IPS DF 6.9 (cell line): ENCODE measurements around the gene STK10.

ENCODE experiments used
- DNase-seq: peaks from one replicate; pipeline ENCODE4 v3.0.0-alpha.2; 2013; ENCODE audit warnings: low read depth, low spot score
- H3K27ac ChIP-seq: one replicate; pipeline ENCODE4 v1.5.1; 2013; ENCODE audit warnings: low read length, control low read depth
- H3K27me3 ChIP-seq: 2 replicates; pipeline ENCODE4 v1.6.1; 2013; ENCODE audit warnings: mild to moderate bottlenecking, low read length; ENCODE audit not compliant: control insufficient read depth, insufficient read depth
- H3K36me3 ChIP-seq: 2 replicates; pipeline ENCODE4 v1.6.1; 2013; ENCODE audit warnings: low read length; ENCODE audit not compliant: control insufficient read depth, insufficient read depth
- H3K4me1 ChIP-seq: 2 replicates; pipeline ENCODE4 v1.6.1; 2013; ENCODE audit warnings: low read length; ENCODE audit not compliant: control insufficient read depth, insufficient read depth
- H3K4me3 ChIP-seq: 2 replicates; pipeline ENCODE4 v1.5.1; 2013; ENCODE audit warnings: mild to moderate bottlenecking, low read length
- H3K9me3 ChIP-seq: 2 replicates; pipeline ENCODE4 v1.6.1; 2013; ENCODE audit warnings: low read length, inconsistent platforms; ENCODE audit not compliant: control insufficient read depth, insufficient read depth
- WGBS: extraction: QIAGEN DNeasy Blood & Tissue Kit; methylation state at CpG from one replicate; pipeline ENCODE4 v1.1.7; 2013; ENCODE audit warnings: mixed read lengths, missing lambda C conversion rate; ENCODE audit not compliant: insufficient read length, insufficient coverage; 5-methylcytosine and 5-hydroxymethylcytosine counted together

Gene STK10

GRCh38 chr5:172003746-172004145 lies 184.3 kb downstream of the STK10 start:
- no peaks in the 10 kb centered on the region for H3K9me3 ChIP-seq
- H3K27ac ChIP-seq: no peak overlapping the region
- 100% methylated on average over 1 of the region's 1 CpG for WGBS
- no peak for DNase-seq
- H3K4me3 ChIP-seq: no peak overlapping the region
- H3K27me3 ChIP-seq: no peaks in the 10 kb centered on the region
- H3K36me3 ChIP-seq: no peaks in the 10 kb centered on the region
- H3K4me1 ChIP-seq: no peaks in the 10 kb centered on the region; the same call in 1 of the 2 replicates

DNA sequence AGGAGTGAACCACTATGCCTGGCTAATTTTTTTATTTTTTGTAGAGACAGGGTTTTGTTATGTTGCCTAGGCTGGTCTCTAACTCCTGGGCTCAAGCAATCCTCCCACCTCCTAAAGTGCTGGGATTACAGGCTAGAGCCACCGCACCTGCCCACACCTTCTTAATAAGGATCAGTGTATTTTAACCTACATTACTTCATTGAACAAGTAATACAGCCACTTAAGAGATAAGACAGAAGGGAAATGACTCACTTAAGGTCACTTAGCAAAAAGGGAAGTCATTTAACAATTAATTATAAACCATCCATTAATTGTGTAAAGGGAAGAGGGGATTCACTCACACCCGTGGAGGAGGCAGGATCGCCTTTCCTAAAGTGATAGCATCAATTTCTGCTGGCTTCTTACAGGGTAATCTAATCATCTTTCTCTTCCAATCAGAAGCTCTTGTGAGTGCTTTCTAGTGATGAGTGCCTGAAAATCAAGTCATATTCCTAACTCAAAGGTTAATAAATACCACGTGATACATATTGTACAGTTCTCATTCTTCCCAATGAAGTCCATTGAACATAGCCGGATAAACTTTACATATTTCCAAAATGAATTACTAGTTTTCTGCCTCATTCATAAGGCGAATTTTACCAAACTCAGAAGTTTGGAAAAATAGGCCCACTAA lies 185.0 kb downstream of the STK10 start:
- Histone ChIP-seq H3K4me1 (no peaks in the 10 kb centered on the region), H3K27me3 (no peaks in the 10 kb centered on the region), H3K36me3 (no peaks in the 10 kb centered on the region), H3K27ac (no peak overlapping the region), H3K4me3 (no peak overlapping the region), H3K9me3 (no peaks in the 10 kb centered on the region)
- DNase-seq: no peak
- WGBS: no CpG with 5 or more reads among the region's 6 CpGs

DNA sequence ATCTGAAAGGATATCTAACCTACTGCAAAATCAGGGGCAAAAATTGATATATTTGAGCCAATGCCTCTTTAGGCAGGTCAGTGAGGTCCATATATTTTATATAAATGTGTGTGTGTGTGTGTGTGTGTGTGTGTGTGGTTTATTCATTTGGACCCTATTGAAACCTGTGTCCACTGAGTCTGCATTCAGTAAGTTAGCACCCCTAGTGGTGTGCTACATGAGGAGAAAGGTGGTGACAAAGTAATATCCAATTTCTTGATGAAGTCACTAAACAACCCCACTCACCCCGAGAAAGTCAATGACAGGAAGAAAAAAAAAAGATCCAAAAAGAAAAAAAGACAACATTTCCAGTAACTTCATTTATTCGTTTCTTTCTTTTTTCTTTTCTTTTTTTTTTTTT lies 185.7 kb downstream of the STK10 start:
- no CpG with 5 or more reads among the region's 2 CpGs for WGBS
- Histone ChIP-seq H3K36me3 (no peaks in the 10 kb centered on the region), H3K4me3 (no peak overlapping the region), H3K9me3 (no peaks in the 10 kb centered on the region), H3K27ac (no peak overlapping the region), H3K4me1 (no peaks in the 10 kb centered on the region), H3K27me3 (no peaks in the 10 kb centered on the region)
- DNase-seq: no peak

- Histone ChIP-seq H3K4me1 (no peaks in the 10 kb centered on the region), H3K27ac (no peak overlapping the region), H3K36me3 (no peaks in the 10 kb centered on the region), H3K9me3 (no peaks in the 10 kb centered on the region), H3K4me3 (no peak overlapping the region), H3K27me3 (no peaks in the 10 kb centered on the region)
- DNase-seq: no peak
- WGBS: no CpG with 5 or more reads among the region's 5 CpGs
Measured at GRCh38 chr5:171999877-172000276, 188.1 kb downstream of the STK10 start.

DNA sequence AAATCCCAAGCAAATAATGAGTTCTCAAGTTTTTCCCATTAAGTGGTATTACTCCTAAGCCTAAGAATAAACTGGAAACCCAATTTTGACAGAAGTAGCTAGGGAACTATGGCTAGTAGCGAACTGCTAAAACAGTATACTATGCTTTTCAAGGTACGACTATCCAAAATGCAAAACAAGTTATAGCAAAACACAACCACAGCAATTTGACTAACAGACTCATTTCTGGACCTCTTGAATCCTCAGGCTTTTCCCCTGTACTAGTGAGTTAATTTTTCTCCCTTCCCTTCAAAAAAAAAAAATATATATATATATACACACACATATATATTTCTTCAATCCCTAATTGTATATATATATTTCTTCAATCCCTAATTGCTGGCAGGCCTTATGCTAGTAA lies 188.9 kb downstream of the STK10 start:
- DNase-seq: no peak
- Histone ChIP-seq H3K36me3 (no peaks in the 10 kb centered on the region), H3K9me3 (no peaks in the 10 kb centered on the region), H3K27ac (no peak overlapping the region), H3K4me1 (no peaks in the 10 kb centered on the region), H3K27me3 (no peaks in the 10 kb centered on the region), H3K4me3 (no peak overlapping the region)
- no CpG with 5 or more reads among the region's 2 CpGs for WGBS

- Histone ChIP-seq H3K9me3 (no peaks in the 10 kb centered on the region), H3K36me3 (no peaks in the 10 kb centered on the region), H3K4me1 (no peaks in the 10 kb centered on the region), H3K4me3 (no peak overlapping the region), H3K27me3 (no peaks in the 10 kb centered on the region), H3K27ac (no peak overlapping the region)
- DNase-seq: no peak
- no CpG with 5 or more reads among the region's 3 CpGs for WGBS
Measured at GRCh38 chr5:171997011-171997410, 191.0 kb downstream of the STK10 start.

DNA sequence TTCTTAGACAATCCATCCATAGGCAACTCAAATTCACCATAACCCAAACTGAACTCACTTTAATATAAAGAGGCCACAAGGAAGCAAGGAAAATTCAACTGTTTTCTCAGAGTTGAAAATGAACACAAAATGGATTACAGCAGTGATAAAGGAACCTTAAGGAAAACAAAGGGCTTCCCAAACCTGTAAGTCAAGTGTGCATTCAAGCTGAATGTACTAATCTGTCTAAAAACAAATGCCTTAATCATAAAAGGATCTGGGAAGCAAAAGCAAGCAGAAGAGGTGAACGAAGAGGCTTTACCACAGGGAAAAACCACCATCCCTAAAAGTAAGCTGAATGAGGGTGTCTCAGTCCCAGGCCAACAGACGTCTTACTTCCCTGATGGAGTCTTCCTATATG lies 195.2 kb downstream of the STK10 start:
- WGBS: no CpG with 5 or more reads among the region's 2 CpGs
- no peaks in the 10 kb centered on the region for H3K4me1 ChIP-seq
- H3K36me3 ChIP-seq: no peaks in the 10 kb centered on the region
- no peaks in the 10 kb centered on the region for H3K27me3 ChIP-seq
- H3K4me3 ChIP-seq: no peak overlapping the region
- DNase-seq: no peak
- H3K27ac ChIP-seq: no peak overlapping the region
- H3K9me3 ChIP-seq: no peaks in the 10 kb centered on the region

DNA sequence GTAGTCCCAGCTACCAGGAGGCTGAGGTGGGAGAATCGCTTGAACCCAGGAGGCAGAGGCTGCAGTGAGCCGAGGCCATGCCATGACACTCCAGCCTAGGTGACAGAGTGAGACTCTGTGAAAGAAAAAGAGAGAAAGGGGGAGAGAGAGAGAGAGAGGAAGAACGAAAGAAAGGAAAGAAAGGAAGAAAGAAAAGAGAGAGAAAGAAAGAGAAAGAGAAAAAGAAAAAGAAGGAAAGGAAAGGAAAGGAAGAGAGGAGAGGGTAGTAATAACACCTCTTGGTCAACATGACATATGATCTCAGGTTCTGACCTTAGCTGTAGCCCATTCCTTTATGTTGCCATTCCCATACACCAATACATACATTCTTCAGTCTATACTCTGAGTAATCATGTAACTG lies 195.7 kb downstream of the STK10 start:
- DNase-seq: no peak
- Histone ChIP-seq H3K27me3 (no peaks in the 10 kb centered on the region), H3K9me3 (no peaks in the 10 kb centered on the region), H3K4me1 (peaks cover 1% of the 10 kb centered on the region), H3K36me3 (no peaks in the 10 kb centered on the region), H3K27ac (no peak overlapping the region), H3K4me3 (no peak overlapping the region)
- WGBS: no CpG with 5 or more reads among the region's 3 CpGs
